Mesodermal cell (in vitro differentiated cells): Measurements from ENCODE around the gene HCAR2.
"Not testable (repeated sequence)": the region's sequence is repeated elsewhere in the genome, so short reads cannot be mapped to it uniquely, and the experiment has no call there.

ENCODE experiments used
- H3K27ac ChIP-seq: 2 replicates; pipeline ENCODE4 v1.7.0; 2013; ENCODE audit warnings: mild to moderate bottlenecking, low read depth, low read length, moderate library complexity; ENCODE audit not compliant: severe bottlenecking
- H3K36me3 ChIP-seq: 2 replicates; pipeline ENCODE4 v1.7.1; 2013; ENCODE audit warnings: mild to moderate bottlenecking, low read length, moderate library complexity; ENCODE audit not compliant: control insufficient read depth, insufficient read depth
- H3K4me1 ChIP-seq: one replicate; pipeline ENCODE4 v1.7.1; 2013; ENCODE audit warnings: mild to moderate bottlenecking, low read length; ENCODE audit not compliant: insufficient read depth, control insufficient read depth, poor library complexity, severe bottlenecking
- H3K4me3 ChIP-seq: 2 replicates; pipeline ENCODE4 v1.7.0; 2013; ENCODE audit warnings: low read length, control low read depth, mild to moderate bottlenecking; ENCODE audit not compliant: insufficient read depth, poor library complexity, severe bottlenecking; ENCODE audit errors: extremely low read depth
- H3K9me3 ChIP-seq: 2 replicates; pipeline ENCODE4 v1.7.1; 2013; ENCODE audit warnings: mild to moderate bottlenecking, low read length, moderate library complexity; ENCODE audit not compliant: control insufficient read depth
- WGBS, 2 experiments: methylation state at CpG; one replicate each; pipeline ENCODE4 v1.1.5; 2013; ENCODE audit warnings: missing lambda C conversion rate in 2 of 2; ENCODE audit not compliant: insufficient coverage in 2 of 2; 5-methylcytosine and 5-hydroxymethylcytosine counted together

The HCAR2 gene

DNA sequence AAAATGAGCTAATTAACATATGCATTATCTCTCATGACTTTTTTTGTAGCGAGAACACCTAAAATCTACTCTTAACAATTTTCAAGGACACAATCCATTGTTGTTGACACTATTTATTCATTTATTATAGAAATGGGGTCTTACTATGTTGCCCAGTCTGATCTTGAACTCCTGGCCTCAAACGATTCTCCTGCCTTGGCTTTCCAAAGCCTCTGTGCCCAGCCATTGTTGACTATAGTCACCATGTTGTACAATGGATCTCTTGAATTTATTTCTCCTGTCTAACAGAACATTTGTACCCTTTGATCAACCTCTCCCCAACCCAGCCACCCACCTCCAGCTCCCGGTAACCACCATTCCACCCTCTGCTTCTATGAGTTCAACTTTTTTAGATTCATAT is 41.2 kb downstream of the HCAR2 start:
- Histone ChIP-seq H3K27ac (no peak overlapping the region), H3K4me3 (no peak overlapping the region), H3K4me1 (no peaks in the 10 kb centered on the region), H3K36me3 (no peaks in the 10 kb centered on the region), H3K9me3 (no peaks in the 10 kb centered on the region)
- WGBS, 2 experiments, result 83 to 100% methylated on average over 1 of the region's 3 CpGs

DNA sequence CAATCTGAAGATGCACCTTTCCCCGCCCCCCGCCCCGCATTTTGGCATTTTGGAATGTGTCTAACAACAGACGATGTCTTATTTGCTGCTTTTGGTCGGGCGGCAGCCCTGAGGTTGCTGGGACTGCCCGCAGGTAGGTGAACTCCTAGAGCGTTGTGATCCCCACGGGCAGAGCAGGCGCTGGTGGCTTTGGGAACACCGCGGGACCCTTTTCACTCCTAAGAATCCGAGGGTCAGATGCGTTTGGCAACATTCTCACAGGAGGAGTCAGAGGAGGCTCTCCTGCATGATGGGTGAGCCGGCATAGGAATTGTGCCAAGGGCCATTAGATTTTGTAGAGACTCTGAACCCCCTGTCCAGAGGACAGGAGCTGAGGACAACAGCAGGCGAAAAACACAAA is 41.9 kb downstream of the HCAR2 start:
- Histone ChIP-seq H3K4me1 (no peaks in the 10 kb centered on the region), H3K4me3 (no peak overlapping the region), H3K9me3 (no peaks in the 10 kb centered on the region), H3K36me3 (no peaks in the 10 kb centered on the region), H3K27ac (no peak overlapping the region)
- WGBS, 2 experiments, result 87 to 96% methylated on average over 11 to 13 of the region's 16 CpGs

DNA sequence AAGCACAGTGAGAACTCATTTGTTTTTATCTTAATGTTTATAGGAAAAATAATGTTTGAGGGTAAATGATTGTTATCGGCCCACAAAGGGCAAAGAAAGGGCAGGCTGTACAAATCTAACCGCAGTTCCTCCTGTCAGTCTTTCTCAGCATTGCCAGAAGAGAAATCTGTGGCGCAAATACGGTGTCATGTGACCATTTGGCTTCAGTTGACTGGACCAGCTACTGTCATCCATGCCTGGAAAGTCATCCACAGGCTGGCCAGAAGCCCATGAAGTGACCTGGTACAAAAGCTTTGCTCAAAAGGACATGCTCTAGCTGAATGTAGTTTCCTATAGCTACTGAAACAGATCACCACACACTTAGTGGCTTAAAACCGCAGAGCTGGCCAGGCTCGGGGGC is 43.6 kb downstream of the HCAR2 start:
- Histone ChIP-seq H3K4me1 (no peaks in the 10 kb centered on the region), H3K9me3 (no peaks in the 10 kb centered on the region), H3K27ac (no peak overlapping the region), H3K4me3 (no peak overlapping the region), H3K36me3 (no peaks in the 10 kb centered on the region)
- 95 to 98% methylated on average over 6 of the region's 6 CpGs for WGBS, 2 experiments

DNA sequence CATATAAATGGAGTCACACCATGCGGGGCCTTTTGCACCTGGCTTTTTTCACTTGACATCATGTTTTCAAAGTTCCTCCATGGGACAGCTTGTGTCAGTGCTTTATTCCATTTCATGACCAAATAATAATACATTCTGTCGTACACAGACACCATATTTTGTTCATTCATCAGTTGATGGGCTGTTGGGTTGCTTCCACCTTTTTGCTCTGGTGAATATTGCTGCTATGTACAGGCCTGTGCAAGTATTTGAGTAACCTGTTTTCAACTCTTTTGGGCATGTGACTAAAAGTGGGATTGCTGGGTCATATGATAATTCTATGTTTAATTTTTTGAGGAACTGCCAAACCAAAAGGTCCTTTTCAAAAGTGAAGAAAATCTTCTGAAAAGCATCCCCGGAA is 46.9 kb downstream of the HCAR2 start:
- Histone ChIP-seq H3K4me1 (no peaks in the 10 kb centered on the region), H3K4me3 (no peak overlapping the region), H3K36me3 (no peaks in the 10 kb centered on the region), H3K9me3 (no peaks in the 10 kb centered on the region), H3K27ac (no peak overlapping the region)
- 95 to 100% methylated on average over 2 of the region's 3 CpGs for WGBS, 2 experiments

DNA sequence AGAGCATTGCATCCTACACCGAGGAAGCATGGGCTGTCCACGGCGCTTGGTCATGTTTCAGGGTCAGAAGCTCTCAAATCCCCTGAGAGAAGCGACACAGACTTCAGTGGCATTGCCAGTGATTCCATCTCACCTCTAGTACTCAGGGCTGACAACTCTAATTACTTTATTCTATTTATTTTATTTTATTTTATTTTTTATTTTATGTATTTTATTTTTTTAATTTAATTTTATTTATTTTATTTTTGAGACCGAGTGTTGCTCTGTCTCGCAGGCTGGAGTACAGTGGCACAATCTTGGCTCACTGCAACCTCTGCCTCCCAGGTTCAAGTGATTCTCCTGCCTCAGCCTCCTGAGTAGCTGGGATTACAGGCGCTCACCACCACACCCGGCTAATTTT is 49.9 kb downstream of the HCAR2 start:
- 97 to 98% methylated on average over 4 to 5 of the region's 8 CpGs for WGBS, 2 experiments
- H3K27ac ChIP-seq, H3K36me3 ChIP-seq, H3K4me1 ChIP-seq, H3K9me3 ChIP-seq, H3K4me3 ChIP-seq: not testable (repeated sequence)

DNA sequence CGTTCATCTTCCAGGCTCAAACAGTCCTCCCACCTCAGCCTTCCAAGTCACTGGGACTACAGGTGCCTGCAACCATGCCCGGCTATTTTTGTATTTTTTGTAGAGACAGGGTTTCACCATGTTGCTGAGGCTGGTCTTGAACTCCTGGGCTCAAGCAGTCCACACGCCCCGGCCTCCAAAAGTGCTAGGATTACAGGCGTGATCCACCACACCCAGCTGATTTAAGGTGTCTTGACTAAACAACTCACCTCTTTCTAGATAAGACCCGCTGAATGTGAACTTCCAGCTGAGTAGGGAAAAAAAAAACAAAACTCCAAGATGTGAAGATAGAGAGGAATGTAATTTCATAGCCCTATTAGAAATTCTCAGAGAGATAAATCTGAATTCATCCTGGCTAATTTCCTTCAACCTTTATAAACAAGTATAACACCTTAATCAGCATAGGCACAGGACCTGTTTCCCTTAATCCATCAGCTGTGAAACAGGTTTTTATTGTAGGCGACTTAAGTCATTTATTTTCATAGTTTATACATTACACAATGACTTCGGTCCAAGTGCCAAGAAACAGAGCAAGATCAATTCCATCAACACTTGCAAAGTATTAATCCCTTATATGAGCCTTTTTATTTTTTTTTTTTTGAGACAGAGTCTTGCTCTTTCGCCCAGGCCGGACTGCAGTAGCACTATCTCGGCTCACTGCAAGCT is 51.5 kb downstream of the HCAR2 start:
- whole genome bisulfite sequencing, 2 experiments, result 86 to 100% methylated on average over 3 to 5 of the region's 11 CpGs
- Histone ChIP-seq H3K36me3 (no peaks in the 10 kb centered on the region), H3K9me3 (no peaks in the 10 kb centered on the region), H3K4me1 (no peaks in the 10 kb centered on the region), H3K27ac (no peak overlapping the region), H3K4me3 (no peak overlapping the region)
